Effector memory CD8-positive, alpha-beta T cell (primary cell): ENCODE data around the gene DSC3.

Source experiments
- ATAC-seq: fragments of 150-1000 bp; cut with Tn5 transposase; replicated peaks from 2 replicates; pipeline ENCODE4 v1.10.0; 2021; ENCODE audit warnings: mild to moderate bottlenecking, moderate library complexity
- DNase-seq, 3 experiments: peaks; one replicate each; pipeline ENCODE4 v3.0.0; 2021
- H3K27ac Mint-ChIP-seq, 2 donors: one replicate each; pipeline ENCODE4 v1.8.0; 2022; ENCODE audit warnings: mild to moderate bottlenecking in 2 of 2, mixed read lengths in 2 of 2, moderate library complexity in 2 of 2
- H3K27me3 Mint-ChIP-seq, 2 donors: one replicate each; pipeline ENCODE4 v1.8.0; 2022; ENCODE audit warnings: mixed read lengths in 2 of 2
- H3K36me3 Mint-ChIP-seq: one replicate; pipeline ENCODE4 v1.8.0; 2022; ENCODE audit warnings: mild to moderate bottlenecking, moderate library complexity, mixed read lengths; ENCODE audit not compliant: insufficient read depth
- H3K4me1 Mint-ChIP-seq, 2 donors: one replicate each; pipeline ENCODE4 v1.8.0; 2022; ENCODE audit warnings: low read depth in 2 of 2, mixed read lengths in 2 of 2
- H3K4me3 Mint-ChIP-seq, 2 donors: one replicate each; pipeline ENCODE4 v1.8.0; 2022; ENCODE audit warnings: mild to moderate bottlenecking in 2 of 2, mixed read lengths in 2 of 2, moderate library complexity in 2 of 2
- H3K9me3 Mint-ChIP-seq, 2 donors: one replicate each; pipeline ENCODE4 v1.8.0; 2022; ENCODE audit warnings: mixed read lengths in 2 of 2
- total RNA-seq, 9 experiments: gene quantifications; one replicate each; lab custom pipeline; 2026; lab: John Stamatoyannopoulos, UW

Gene DSC3
- 0 to 8.4 (median 0.06) reads per million in 9 experiments for total RNA-seq

- ATAC-seq (no peak), DNase-seq (no peak)
- Mint-ChIP-seq H3K4me1 (no peaks in the 10 kb centered on the region), H3K36me3 (no peaks in the 10 kb centered on the region), H3K27me3 (peaks cover 8 to 14% of the 10 kb centered on the region in 2 donors), H3K27ac (no peak within 1 kb of the TSS), H3K9me3 (peaks cover 20 to 26% of the 10 kb centered on the region in 2 donors), H3K4me3 (no peak within 1 kb of the TSS)
Measured at GRCh38 chr18:31042406-31043181, at the start of gene DSC3. Gene DSC3 (minus strand): TSS chr18:31042742. CDS start chr18:31042660, 82 bp downstream.

GRCh38 chr18:31091350-31091749, 48.8 kb upstream of the DSC3 start:
- Mint-ChIP-seq H3K4me3 (no peak overlapping the region), H3K27me3 (no peaks in the 10 kb centered on the region), H3K36me3 (no peaks in the 10 kb centered on the region), H3K4me1 (no peaks in the 10 kb centered on the region), H3K27ac (no peak overlapping the region), H3K9me3 (peaks cover 15 to 17% of the 10 kb centered on the region in 2 donors)
- ATAC-seq = no peak
- DNase-seq = no peak

GRCh38 chr18:31088532-31088931, 46.0 kb upstream of the DSC3 start:
- DNase-seq (no peak), ATAC-seq (no peak)
- H3K4me1 Mint-ChIP-seq = no peaks in the 10 kb centered on the region
- H3K36me3 Mint-ChIP-seq = no peaks in the 10 kb centered on the region
- no peak overlapping the region for H3K27ac Mint-ChIP-seq
- H3K27me3 Mint-ChIP-seq = no peaks in the 10 kb centered on the region
- H3K4me3 Mint-ChIP-seq = no peak overlapping the region
- H3K9me3 Mint-ChIP-seq = peaks cover 0 to 6% of the 10 kb centered on the region in 2 donors

GRCh38 chr18:31079973-31080372, 37.4 kb upstream of the DSC3 start:
- Mint-ChIP-seq H3K9me3 (peaks cover 4 to 24% of the 10 kb centered on the region in 2 donors), H3K4me3 (no peak overlapping the region), H3K36me3 (no peaks in the 10 kb centered on the region), H3K27ac (no peak overlapping the region), H3K27me3 (no peaks in the 10 kb centered on the region), H3K4me1 (no peaks in the 10 kb centered on the region)
- ATAC-seq (no peak), DNase-seq (no peak)

GRCh38 chr18:31077878-31078277, 35.3 kb upstream of the DSC3 start:
- Mint-ChIP-seq H3K9me3 (peaks cover 8 to 35% of the 10 kb centered on the region in 2 donors), H3K27ac (no peak overlapping the region), H3K4me1 (no peaks in the 10 kb centered on the region), H3K4me3 (no peak overlapping the region), H3K27me3 (no peaks in the 10 kb centered on the region), H3K36me3 (no peaks in the 10 kb centered on the region)
- no peak for ATAC-seq
- no peak for DNase-seq

- DNase-seq = no peak
- no peak overlapping the region for H3K27ac Mint-ChIP-seq
- H3K4me3 Mint-ChIP-seq = no peak overlapping the region
- no peaks in the 10 kb centered on the region for H3K36me3 Mint-ChIP-seq
- H3K27me3 Mint-ChIP-seq = no peaks in the 10 kb centered on the region
- peaks cover 8 to 26% of the 10 kb centered on the region in 2 donors for H3K9me3 Mint-ChIP-seq
- no peak for ATAC-seq
- H3K4me1 Mint-ChIP-seq = no peaks in the 10 kb centered on the region
Measured at GRCh38 chr18:31072175-31072574, 29.6 kb upstream of the DSC3 start.

- peaks cover 7 to 13% of the 10 kb centered on the region in 2 donors for H3K9me3 Mint-ChIP-seq
- DNase-seq = no peak
Measured at GRCh38 chr18:31070206-31070605, 27.7 kb upstream of the DSC3 start.

GRCh38 chr18:31066266-31066665, 23.7 kb upstream of the DSC3 start:
- Mint-ChIP-seq H3K4me3 (no peak overlapping the region), H3K36me3 (no peaks in the 10 kb centered on the region), H3K27me3 (no peaks in the 10 kb centered on the region), H3K27ac (no peak overlapping the region), H3K4me1 (no peaks in the 10 kb centered on the region), H3K9me3 (peaks cover 8 to 9% of the 10 kb centered on the region in 2 donors)
- no peak for DNase-seq
- no peak for ATAC-seq

More at GRCh38 chr18:31070206-31070605, 27.7 kb upstream of the DSC3 start:
- H3K27ac Mint-ChIP-seq = no peak overlapping the region
- no peak for ATAC-seq
- H3K27me3 Mint-ChIP-seq = no peaks in the 10 kb centered on the region
- no peak overlapping the region for H3K4me3 Mint-ChIP-seq
- H3K4me1 Mint-ChIP-seq = no peaks in the 10 kb centered on the region
- no peaks in the 10 kb centered on the region for H3K36me3 Mint-ChIP-seq

- no peak for DNase-seq
- H3K36me3 Mint-ChIP-seq = no peaks in the 10 kb centered on the region
- peaks cover 8 to 9% of the 10 kb centered on the region in 2 donors for H3K9me3 Mint-ChIP-seq
- no peaks in the 10 kb centered on the region for H3K4me1 Mint-ChIP-seq
- no peak overlapping the region for H3K27ac Mint-ChIP-seq
- H3K27me3 Mint-ChIP-seq = no peaks in the 10 kb centered on the region
- no peak for ATAC-seq
- no peak overlapping the region for H3K4me3 Mint-ChIP-seq
Measured at GRCh38 chr18:31065036-31065773, 22.7 kb upstream of the DSC3 start.

GRCh38 chr18:31064130-31064529, 21.6 kb upstream of the DSC3 start:
- Mint-ChIP-seq H3K36me3 (no peaks in the 10 kb centered on the region), H3K4me1 (no peaks in the 10 kb centered on the region), H3K27ac (no peak overlapping the region), H3K9me3 (peaks cover 7 to 9% of the 10 kb centered on the region in 2 donors), H3K4me3 (no peak overlapping the region), H3K27me3 (no peaks in the 10 kb centered on the region)
- DNase-seq (no peak), ATAC-seq (no peak)

GRCh38 chr18:31061945-31062344, 19.4 kb upstream of the DSC3 start:
- H3K9me3 Mint-ChIP-seq = peaks cover 7 to 9% of the 10 kb centered on the region in 2 donors
- no peaks in the 10 kb centered on the region for H3K36me3 Mint-ChIP-seq
- H3K27me3 Mint-ChIP-seq = no peaks in the 10 kb centered on the region
- H3K27ac Mint-ChIP-seq = no peak overlapping the region
- H3K4me3 Mint-ChIP-seq = no peak overlapping the region
- DNase-seq (no peak), ATAC-seq (no peak)
- no peaks in the 10 kb centered on the region for H3K4me1 Mint-ChIP-seq

GRCh38 chr18:31058897-31059296, 16.4 kb upstream of the DSC3 start:
- H3K4me1 Mint-ChIP-seq = no peaks in the 10 kb centered on the region
- no peak overlapping the region for H3K4me3 Mint-ChIP-seq
- H3K27ac Mint-ChIP-seq = no peak overlapping the region
- DNase-seq (no peak), ATAC-seq (no peak)
- H3K27me3 Mint-ChIP-seq = no peaks in the 10 kb centered on the region
- no peaks in the 10 kb centered on the region for H3K36me3 Mint-ChIP-seq
- peaks cover 10 to 11% of the 10 kb centered on the region in 2 donors for H3K9me3 Mint-ChIP-seq

- DNase-seq (no peak), ATAC-seq (no peak)
- no peaks in the 10 kb centered on the region for H3K36me3 Mint-ChIP-seq
- no peak overlapping the region for H3K27ac Mint-ChIP-seq
- no peak overlapping the region for H3K4me3 Mint-ChIP-seq
- no peaks in the 10 kb centered on the region for H3K4me1 Mint-ChIP-seq
- no peaks in the 10 kb centered on the region for H3K27me3 Mint-ChIP-seq
- peaks cover 11% of the 10 kb centered on the region in 2 donors for H3K9me3 Mint-ChIP-seq
Measured at GRCh38 chr18:31057917-31058316, 15.4 kb upstream of the DSC3 start.

- H3K27me3 Mint-ChIP-seq = no peaks in the 10 kb centered on the region
- no peaks in the 10 kb centered on the region for H3K36me3 Mint-ChIP-seq
Measured at GRCh38 chr18:31057051-31057450, 14.5 kb upstream of the DSC3 start.

More at GRCh38 chr18:31057051-31057450, 14.5 kb upstream of the DSC3 start:
- H3K4me3 Mint-ChIP-seq = no peak overlapping the region
- no peak for DNase-seq
- ATAC-seq = no peak
- H3K4me1 Mint-ChIP-seq = no peaks in the 10 kb centered on the region
- no peak overlapping the region for H3K27ac Mint-ChIP-seq
- H3K9me3 Mint-ChIP-seq = peaks cover 13 to 16% of the 10 kb centered on the region in 2 donors
